Gastroesophageal sphincter (tissue), 4 donors: ENCODE data around the gene RRBP1. TPM values are rescaled to one million over a fixed set of nuclear protein-coding genes. Genes with fewer than 3 reads are reported as not detected.

Experiments used
- ATAC-seq: fragments of 150-250 bp; one replicate; pipeline ENCODE4 v1.9.1; 2016; ENCODE audit warnings: mild to moderate bottlenecking, moderate library complexity
- H3K27ac ChIP-seq, 4 donors: fragments of 200-600 bp; sonication (generic) in 3 of 4; 1 replicate in 3 of 4; 2 replicates in 1 of 4; pipeline ENCODE4 v1.5.1; 2016 to 2019
- H3K27me3 ChIP-seq: fragments of 200-600 bp; sonication (generic); one replicate; pipeline ENCODE4 v1.5.1; 2019
- H3K36me3 ChIP-seq, 2 donors: fragments of 200-600 bp; sonication (generic); one replicate each; pipeline ENCODE4 v1.5.1; 2019; ENCODE audit warnings: control low read depth in 1 of 2
- H3K4me1 ChIP-seq, 3 donors: fragments of 200-600 bp; sonication (generic); 1 replicate in 2 of 3; 2 replicates in 1 of 3; pipeline ENCODE4 v1.5.1; 2016 to 2019; ENCODE audit warnings: control low read depth in 2 of 3
- H3K4me3 ChIP-seq, 2 donors: fragments of 200-600 bp; sonication (generic); one replicate each; pipeline ENCODE4 v1.5.1; 2019; ENCODE audit warnings: mild to moderate bottlenecking in 1 of 2, moderate library complexity in 1 of 2
- H3K9me3 ChIP-seq, 3 donors: fragments of 200-600 bp; sonication (generic); one replicate each; pipeline ENCODE4 v1.5.1; 2017 to 2019; ENCODE audit warnings: control low read depth in 2 of 3
- EP300 ChIP-seq: sonication (generic); formaldehyde crosslinking; IDR thresholded peaks from one replicate; pipeline ENCODE4 v1.6.1; 2017; ENCODE audit warnings: antibody characterized with exemption, mild to moderate bottlenecking
- POLR2A ChIP-seq, 2 donors: fragments of 450-650 bp; IDR thresholded peaks; one replicate each; pipeline ENCODE4 v1.6.1; 2017; ENCODE audit warnings: antibody characterized with exemption in 2 of 2, mild to moderate bottlenecking in 2 of 2, moderate library complexity in 1 of 2
- POLR2AphosphoS5 ChIP-seq: sonication (generic); formaldehyde crosslinking; IDR thresholded peaks from one replicate; pipeline ENCODE4 v1.6.1; 2017; ENCODE audit warnings: antibody characterized with exemption
- WGBS, 2 donors: methylation state at CpG; one replicate each; pipeline ENCODE4 v1.1.5; 2018; ENCODE audit warnings: low coverage in 1 of 2; 5-methylcytosine and 5-hydroxymethylcytosine counted together
- total RNA-seq, 4 donors: library from RNA; depleted of rRNA; stranded (reverse); fragments of >200 nt; gene quantifications; one replicate each; pipeline ENCODE4 v1.1.0, GENCODE V29; 2016
- TF ChIP-seq, protein P1 (sequence below), 4 experiments: fragments of 200-600 bp in 2 of 4; fragments of 450-650 bp in 2 of 4; sonication (generic) in 1 of 4; IDR thresholded peaks; one replicate each; pipeline ENCODE4 v1.5.1; 2017 to 2019; ENCODE audit warnings: antibody characterized with exemption in 4 of 4, mild to moderate bottlenecking in 2 of 4, moderate library complexity in 2 of 4

The RRBP1 gene
- total RNA-seq, 4 donors from 2014 or later = 61.2 to 89.8 (median 64.7) TPM

DNA sequence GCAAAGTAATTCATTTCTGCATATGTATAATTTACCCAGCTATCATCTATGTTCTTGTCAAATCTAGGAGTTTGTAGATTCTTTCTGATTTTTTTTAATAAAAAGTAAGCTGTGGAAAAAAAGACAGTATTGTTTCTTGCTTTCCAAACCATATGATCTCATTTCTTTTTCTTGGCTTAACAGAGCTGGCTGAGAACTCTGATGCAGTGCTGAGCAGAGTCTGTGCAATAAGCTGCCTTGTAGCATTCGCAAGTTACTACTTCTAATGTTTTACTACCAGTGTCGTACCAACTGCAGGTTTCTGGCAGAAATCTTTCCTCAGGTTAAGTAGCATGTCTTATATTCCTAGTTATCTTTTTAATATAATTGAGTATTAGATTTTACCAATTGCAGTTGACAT, 15.6 kb downstream of the RRBP1 start:
- 16 to 23% methylated on average over 2 of the region's 2 CpGs for WGBS, 2 donors

DNA sequence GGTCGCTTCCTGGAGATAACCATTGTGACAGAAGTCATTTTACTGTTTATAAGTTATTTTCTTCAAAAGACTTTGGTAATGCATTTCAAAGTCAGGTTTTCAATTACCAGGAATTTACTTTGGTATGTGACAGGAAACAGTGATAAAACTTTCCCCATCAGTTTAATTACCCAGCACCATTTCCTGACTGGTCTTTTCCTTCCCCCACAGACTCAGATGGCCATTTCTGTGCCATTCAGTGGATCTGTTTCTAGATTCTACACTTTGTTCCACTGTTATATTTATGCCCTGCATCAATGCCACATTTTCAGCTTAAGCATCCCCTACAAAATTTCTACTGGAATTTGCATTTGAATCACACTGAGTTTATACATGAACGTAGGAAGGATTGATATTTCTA, 16.3 kb downstream of the RRBP1 start:
- Histone ChIP-seq H3K27me3 (no peaks in the 10 kb centered on the region), H3K4me1 (peaks cover 0 to 98% (median 20%) of the 10 kb centered on the region in 3 donors), H3K27ac (no peak overlapping the region), H3K36me3 (no peaks in the 10 kb centered on the region), H3K4me3 (no peak overlapping the region), H3K9me3 (no peaks in the 10 kb centered on the region)
- no peak for TF ChIP-seq POLR2AphosphoS5
- no peak for ATAC-seq
- WGBS, 2 donors = 81 to 94% methylated on average over 2 of the region's 2 CpGs

More for the DNA sequence above, 15.6 kb downstream of the RRBP1 start:
- TF ChIP-seq, protein P1, sequence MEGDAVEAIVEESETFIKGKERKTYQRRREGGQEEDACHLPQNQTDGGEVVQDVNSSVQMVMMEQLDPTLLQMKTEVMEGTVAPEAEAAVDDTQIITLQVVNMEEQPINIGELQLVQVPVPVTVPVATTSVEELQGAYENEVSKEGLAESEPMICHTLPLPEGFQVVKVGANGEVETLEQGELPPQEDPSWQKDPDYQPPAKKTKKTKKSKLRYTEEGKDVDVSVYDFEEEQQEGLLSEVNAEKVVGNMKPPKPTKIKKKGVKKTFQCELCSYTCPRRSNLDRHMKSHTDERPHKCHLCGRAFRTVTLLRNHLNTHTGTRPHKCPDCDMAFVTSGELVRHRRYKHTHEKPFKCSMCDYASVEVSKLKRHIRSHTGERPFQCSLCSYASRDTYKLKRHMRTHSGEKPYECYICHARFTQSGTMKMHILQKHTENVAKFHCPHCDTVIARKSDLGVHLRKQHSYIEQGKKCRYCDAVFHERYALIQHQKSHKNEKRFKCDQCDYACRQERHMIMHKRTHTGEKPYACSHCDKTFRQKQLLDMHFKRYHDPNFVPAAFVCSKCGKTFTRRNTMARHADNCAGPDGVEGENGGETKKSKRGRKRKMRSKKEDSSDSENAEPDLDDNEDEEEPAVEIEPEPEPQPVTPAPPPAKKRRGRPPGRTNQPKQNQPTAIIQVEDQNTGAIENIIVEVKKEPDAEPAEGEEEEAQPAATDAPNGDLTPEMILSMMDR (IDR thresholded peaks at IDR 0.05) = no peak
- TF ChIP-seq EP300 (no peak), POLR2AphosphoS5 (no peak), POLR2A (IDR thresholded peaks at IDR 0.05) (no peak)
- ATAC-seq = peak; percentile 39
- Histone ChIP-seq H3K4me3 (no peak overlapping the region), H3K4me1 (peaks cover 0 to 96% (median 14%) of the 10 kb centered on the region in 3 donors), H3K27me3 (no peaks in the 10 kb centered on the region), H3K9me3 (no peaks in the 10 kb centered on the region), H3K27ac (peak overlapping the region in 1 of 4 donors; percentile 4), H3K36me3 (no peaks in the 10 kb centered on the region)

DNA sequence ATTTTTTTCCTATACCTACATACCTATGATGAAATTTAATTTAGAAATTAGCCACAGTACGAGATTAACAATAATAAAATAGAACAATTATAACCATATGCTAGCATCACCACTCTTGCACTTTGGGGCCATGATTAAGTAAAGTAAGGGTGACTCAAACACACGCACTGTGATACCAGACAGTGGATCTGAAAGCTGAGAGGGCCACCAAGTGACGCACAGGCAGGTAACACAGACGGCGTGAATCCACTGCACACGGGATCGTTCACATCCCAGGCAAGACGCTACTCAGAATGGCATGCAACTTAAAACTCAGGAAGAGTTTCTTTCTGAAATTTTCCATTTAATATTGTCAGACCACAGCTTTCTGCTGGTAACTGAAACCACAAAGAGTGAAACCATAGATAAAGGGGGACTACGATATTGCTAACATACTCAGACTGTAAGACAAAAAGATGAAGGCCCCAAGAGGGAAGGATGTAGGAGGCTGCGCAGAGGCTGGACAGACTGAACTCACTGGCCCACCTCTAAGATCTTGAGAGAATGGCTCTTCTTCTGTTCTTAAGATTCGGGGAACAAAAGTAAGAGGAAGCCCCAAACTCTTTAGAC, 17.9 kb downstream of the RRBP1 start:
- Histone ChIP-seq H3K4me3 (no peak overlapping the region), H3K9me3 (no peaks in the 10 kb centered on the region), H3K4me1 (peaks cover 0 to 95% (median 23%) of the 10 kb centered on the region in 3 donors), H3K36me3 (peaks cover 0 to 7% of the 10 kb centered on the region in 2 donors), H3K27me3 (no peaks in the 10 kb centered on the region), H3K27ac (peak overlapping the region in 1 of 4 donors; percentile 65)
- ATAC-seq = no peak
- TF ChIP-seq, protein P1 (IDR thresholded peaks at IDR 0.05) = no peak
- TF ChIP-seq EP300 (no peak), POLR2A (IDR thresholded peaks at IDR 0.05) (no peak)
- 76% methylated on average over 11 of the region's 11 CpGs; no CpG with 5 or more reads in 1 of the 2 donors for WGBS, 2 donors

DNA sequence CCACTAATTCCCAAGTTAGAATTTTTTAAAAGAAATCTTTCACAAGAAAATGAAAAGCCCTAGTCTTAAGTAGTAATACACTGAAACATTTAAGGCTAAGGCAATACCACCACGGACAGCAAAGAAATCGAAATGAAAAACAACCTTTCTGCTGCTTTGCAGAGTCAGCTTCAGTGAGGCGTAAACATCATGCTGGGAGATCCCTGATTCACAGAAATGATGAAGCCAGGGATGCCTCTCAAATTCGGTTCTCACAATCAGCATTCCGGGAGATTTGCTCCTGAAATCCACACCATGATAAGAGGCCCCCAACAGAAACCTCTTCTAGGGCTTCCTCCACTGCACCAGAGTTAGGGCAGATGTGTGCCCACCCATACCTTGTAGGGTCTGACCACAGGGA, 18.6 kb downstream of the RRBP1 start:
- H3K4me3 ChIP-seq = no peak overlapping the region
- H3K9me3 ChIP-seq = peaks cover 0 to 4% (median 0%) of the 10 kb centered on the region in 3 donors
- 63 to 70% methylated on average over 4 to 5 of the region's 5 CpGs for WGBS, 2 donors
- no peak for ATAC-seq
- no peaks in the 10 kb centered on the region for H3K27me3 ChIP-seq
- H3K27ac ChIP-seq = peak overlapping the region in 2 of 4 donors; percentile 36 to 65
- peaks cover 0 to 11% of the 10 kb centered on the region in 2 donors for H3K36me3 ChIP-seq
- TF ChIP-seq EP300 = no peak
- TF ChIP-seq POLR2AphosphoS5 = no peak
- TF ChIP-seq POLR2A (IDR thresholded peaks at IDR 0.05) = no peak
- TF ChIP-seq, protein P1 (IDR thresholded peaks at IDR 0.05) = no peak
- H3K4me1 ChIP-seq = peaks cover 0 to 89% (median 23%) of the 10 kb centered on the region in 3 donors

DNA sequence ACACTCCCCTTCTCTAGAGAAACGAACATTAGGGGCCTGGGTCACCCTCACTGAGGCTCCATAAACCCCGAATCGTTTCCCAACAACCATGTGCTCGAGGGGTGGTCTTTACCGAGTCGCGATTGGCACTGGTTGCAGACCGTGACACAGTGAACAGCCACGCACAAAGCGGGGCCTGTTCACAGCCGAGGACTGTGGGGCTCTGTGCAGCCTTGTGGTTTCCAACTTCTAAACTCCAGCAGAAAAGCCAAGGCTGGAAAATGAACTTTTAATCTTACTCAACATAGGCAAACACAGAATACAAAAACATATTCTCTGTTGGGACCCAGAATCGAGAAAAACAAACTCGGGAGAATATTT, 19.0 kb downstream of the RRBP1 start:
- H3K4me3 ChIP-seq = no peak overlapping the region
- WGBS, 2 donors = 74 to 100% methylated on average over 2 to 4 of the region's 13 CpGs
- H3K27me3 ChIP-seq = no peaks in the 10 kb centered on the region
- ATAC-seq = no peak
- peak overlapping the region in 2 of 4 donors; percentile 36 to 65 for H3K27ac ChIP-seq
- peaks cover 0 to 84% (median 23%) of the 10 kb centered on the region in 3 donors for H3K4me1 ChIP-seq
- TF ChIP-seq POLR2AphosphoS5 (no peak), EP300 (no peak), POLR2A (IDR thresholded peaks at IDR 0.05) (no peak)
- TF ChIP-seq, protein P1 (IDR thresholded peaks at IDR 0.05) = no peak
- H3K36me3 ChIP-seq = peaks cover 0 to 16% of the 10 kb centered on the region in 2 donors
- peaks cover 0 to 6% (median 0%) of the 10 kb centered on the region in 3 donors for H3K9me3 ChIP-seq
